Endodermal cell (in vitro differentiated cells): ENCODE measurements around the gene ARHGAP42. TPM values are rescaled to one million over a fixed set of nuclear protein-coding genes. Genes with fewer than 3 reads are reported as not detected.

ENCODE experiments used
- DNase-seq: peaks from one replicate; pipeline ENCODE4 v3.0.0-alpha.2; 2017
- H3K27ac ChIP-seq: 2 replicates; pipeline ENCODE4 v1.5.1; 2013; ENCODE audit warnings: mild to moderate bottlenecking, low read depth, low read length, moderate library complexity
- H3K27me3 ChIP-seq: 2 replicates; pipeline ENCODE4 v1.6.1; 2013; ENCODE audit warnings: mild to moderate bottlenecking, low read length, moderate library complexity; ENCODE audit not compliant: insufficient read depth, control insufficient read depth, poor library complexity, severe bottlenecking
- H3K36me3 ChIP-seq: 2 replicates; pipeline ENCODE4 v1.7.0; 2013; ENCODE audit warnings: mild to moderate bottlenecking, low read length, moderate library complexity; ENCODE audit not compliant: control insufficient read depth, insufficient read depth
- H3K4me1 ChIP-seq: one replicate; pipeline ENCODE4 v1.7.0; 2013; ENCODE audit warnings: low read length; ENCODE audit not compliant: control insufficient read depth, insufficient read depth
- H3K4me3 ChIP-seq: 2 replicates; pipeline ENCODE4 v1.5.1; 2013; ENCODE audit warnings: mild to moderate bottlenecking, low read length, moderate library complexity
- H3K9ac ChIP-seq: 2 replicates; pipeline ENCODE4 v1.6.1; 2013; ENCODE audit warnings: mild to moderate bottlenecking, low read length, moderate library complexity; ENCODE audit not compliant: poor library complexity, severe bottlenecking; ENCODE audit errors: extremely low read depth
- H3K9me3 ChIP-seq: 2 replicates; pipeline ENCODE4 v1.6.1; 2013; ENCODE audit warnings: mild to moderate bottlenecking, low read length, moderate library complexity; ENCODE audit not compliant: control insufficient read depth
- H3K27ac Mint-ChIP-seq: 2 replicates; pipeline ENCODE4 v1.8.0; 2020; ENCODE audit warnings: mixed read lengths
- H3K27me3 Mint-ChIP-seq: 2 replicates; pipeline ENCODE4 v1.8.0; 2021; ENCODE audit warnings: mild to moderate bottlenecking, mixed read lengths; ENCODE audit not compliant: insufficient read depth
- H3K36me3 Mint-ChIP-seq: 2 replicates; pipeline ENCODE4 v1.8.0; 2020; ENCODE audit warnings: low read depth, mixed read lengths
- H3K4me1 Mint-ChIP-seq: 2 replicates; pipeline ENCODE4 v1.8.0; 2020; ENCODE audit warnings: mixed read lengths
- H3K4me3 Mint-ChIP-seq: 2 replicates; pipeline ENCODE4 v1.8.0; 2020; ENCODE audit warnings: mild to moderate bottlenecking, moderate library complexity, mixed read lengths
- H3K9me3 Mint-ChIP-seq: 2 replicates; pipeline ENCODE4 v1.8.0; 2020; ENCODE audit warnings: mild to moderate bottlenecking, mixed read lengths
- WGBS, 2 experiments: methylation state at CpG; one replicate each; pipeline versions ENCODE4 v1.1.5 to v1.1.7; 2013; ENCODE audit warnings: missing lambda C conversion rate in 2 of 2, mixed read lengths in 1 of 2; ENCODE audit not compliant: insufficient coverage in 1 of 2, insufficient read length in 1 of 2; 5-methylcytosine and 5-hydroxymethylcytosine counted together
- total RNA-seq, 2 donors: library from RNA; stranded (reverse); fragmentation: NEBNext Ultra II Directional in 1 of 2; extraction: Animal tissue kit (Norgen Biotek cat#: 25700) in 1 of 2; gene quantifications; 2 replicates in 1 of 2; 3 replicates in 1 of 2; pipeline ENCODE4 v1.2.1, GENCODE V29; 2021
- TF ChIP-seq, protein P1 (sequence below): fragments of 200-600 bp; sonication (generic); conservative IDR thresholded peaks from 2 replicates; pipeline ENCODE4 v1.5.0; 2021; ENCODE audit warnings: antibody characterized with exemption, mild to moderate bottlenecking

Gene ARHGAP42
- total RNA-seq, 2 donors from 2014 or later, result 164 to 176 TPM

- no peak for DNase-seq
- H3K36me3 Mint-ChIP-seq, result peaks cover 80% of the 10 kb centered on the region
- no peak overlapping the region for H3K27ac Mint-ChIP-seq
- WGBS, 2 experiments, result 75 to 100% methylated on average over 1 of the region's 1 CpG
- H3K36me3 ChIP-seq, result peaks cover 89% of the 10 kb centered on the region
- no peaks in the 10 kb centered on the region for H3K4me1 Mint-ChIP-seq
- no peak overlapping the region for H3K27ac ChIP-seq
- no peak overlapping the region for H3K4me3 Mint-ChIP-seq
- peaks cover 10% of the 10 kb centered on the region for H3K9me3 ChIP-seq
- TF ChIP-seq, protein P1, sequence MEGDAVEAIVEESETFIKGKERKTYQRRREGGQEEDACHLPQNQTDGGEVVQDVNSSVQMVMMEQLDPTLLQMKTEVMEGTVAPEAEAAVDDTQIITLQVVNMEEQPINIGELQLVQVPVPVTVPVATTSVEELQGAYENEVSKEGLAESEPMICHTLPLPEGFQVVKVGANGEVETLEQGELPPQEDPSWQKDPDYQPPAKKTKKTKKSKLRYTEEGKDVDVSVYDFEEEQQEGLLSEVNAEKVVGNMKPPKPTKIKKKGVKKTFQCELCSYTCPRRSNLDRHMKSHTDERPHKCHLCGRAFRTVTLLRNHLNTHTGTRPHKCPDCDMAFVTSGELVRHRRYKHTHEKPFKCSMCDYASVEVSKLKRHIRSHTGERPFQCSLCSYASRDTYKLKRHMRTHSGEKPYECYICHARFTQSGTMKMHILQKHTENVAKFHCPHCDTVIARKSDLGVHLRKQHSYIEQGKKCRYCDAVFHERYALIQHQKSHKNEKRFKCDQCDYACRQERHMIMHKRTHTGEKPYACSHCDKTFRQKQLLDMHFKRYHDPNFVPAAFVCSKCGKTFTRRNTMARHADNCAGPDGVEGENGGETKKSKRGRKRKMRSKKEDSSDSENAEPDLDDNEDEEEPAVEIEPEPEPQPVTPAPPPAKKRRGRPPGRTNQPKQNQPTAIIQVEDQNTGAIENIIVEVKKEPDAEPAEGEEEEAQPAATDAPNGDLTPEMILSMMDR, result no peak
- H3K9me3 Mint-ChIP-seq, result no peaks in the 10 kb centered on the region
- H3K9ac ChIP-seq, result no peak overlapping the region
- H3K4me3 ChIP-seq, result no peak overlapping the region
- H3K27me3 ChIP-seq, result no peaks in the 10 kb centered on the region
- H3K27me3 Mint-ChIP-seq, result no peaks in the 10 kb centered on the region
- H3K4me1 ChIP-seq, result no peaks in the 10 kb centered on the region
These were observed 276.3 kb downstream of the ARHGAP42 start for GRCh38 chr11:100963375-100963774.

DNA sequence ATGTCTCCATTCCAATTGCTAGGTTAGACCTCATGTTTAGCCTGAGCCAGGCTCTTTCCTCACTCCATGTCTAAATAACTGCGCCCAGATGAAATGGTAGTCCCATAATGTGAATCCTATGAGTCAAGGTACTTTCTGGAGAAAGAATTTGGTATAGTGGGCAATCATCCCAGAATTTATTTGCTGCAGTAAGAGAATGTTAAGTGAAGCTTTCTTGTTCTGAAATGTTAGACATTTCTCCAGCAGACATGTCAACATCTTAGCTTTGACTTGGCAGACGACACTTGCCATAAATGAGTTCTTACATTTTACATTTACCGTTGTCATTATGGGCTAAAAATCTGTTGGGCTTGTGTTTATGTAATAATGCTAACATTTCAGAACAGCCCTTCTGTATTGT lies 277.3 kb downstream of the ARHGAP42 start:
- no peaks in the 10 kb centered on the region for H3K27me3 ChIP-seq
- no peak overlapping the region for H3K4me3 Mint-ChIP-seq
- no peak overlapping the region for H3K4me3 ChIP-seq
- peaks cover 3% of the 10 kb centered on the region for H3K9me3 Mint-ChIP-seq
- DNase-seq, result no peak
- H3K36me3 Mint-ChIP-seq, result peaks cover 86% of the 10 kb centered on the region
- peaks cover 17% of the 10 kb centered on the region for H3K9me3 ChIP-seq
- no peak overlapping the region for H3K27ac ChIP-seq
- 86 to 93% methylated on average over 1 to 3 of the region's 3 CpGs for WGBS, 2 experiments
- TF ChIP-seq, protein P1, result no peak
- no peak overlapping the region for H3K9ac ChIP-seq
- peaks cover 96% of the 10 kb centered on the region for H3K36me3 ChIP-seq
- H3K27ac Mint-ChIP-seq, result no peak overlapping the region
- H3K4me1 ChIP-seq, result no peaks in the 10 kb centered on the region
- no peaks in the 10 kb centered on the region for H3K27me3 Mint-ChIP-seq
- no peaks in the 10 kb centered on the region for H3K4me1 Mint-ChIP-seq

DNA sequence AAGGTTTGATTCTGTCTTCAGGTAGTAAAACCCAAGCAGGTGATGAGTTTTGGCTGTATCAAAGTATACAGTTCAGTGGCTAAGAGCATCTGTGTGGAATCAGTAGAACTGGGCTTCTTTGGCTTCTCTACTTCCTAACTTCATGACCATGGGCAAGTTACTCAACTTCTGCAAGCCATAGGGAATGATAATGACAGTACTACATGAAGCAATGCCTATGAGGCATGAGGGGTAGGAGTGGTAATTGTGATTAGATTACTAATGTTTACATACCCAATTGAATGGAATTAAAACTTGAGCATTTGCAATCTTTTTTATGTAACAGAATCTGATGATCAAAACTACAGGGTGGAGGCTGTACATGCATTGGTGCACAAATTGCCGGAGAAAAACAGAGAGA lies 278.3 kb downstream of the ARHGAP42 start:
- H3K27me3 Mint-ChIP-seq, result no peaks in the 10 kb centered on the region
- H3K36me3 ChIP-seq, result peaks cover 96% of the 10 kb centered on the region
- H3K4me1 ChIP-seq, result no peaks in the 10 kb centered on the region
- no peaks in the 10 kb centered on the region for H3K27me3 ChIP-seq
- peaks cover 20% of the 10 kb centered on the region for H3K9me3 ChIP-seq
- no peak overlapping the region for H3K27ac ChIP-seq
- TF ChIP-seq, protein P1, result no peak
- H3K27ac Mint-ChIP-seq, result no peak overlapping the region
- peaks cover 88% of the 10 kb centered on the region for H3K36me3 Mint-ChIP-seq
- peaks cover 3% of the 10 kb centered on the region for H3K9me3 Mint-ChIP-seq
- peaks cover 2% of the 10 kb centered on the region for H3K4me1 Mint-ChIP-seq
- H3K4me3 Mint-ChIP-seq, result no peak overlapping the region
- H3K9ac ChIP-seq, result no peak overlapping the region
- no peak for DNase-seq
- 100% methylated on average over 1 of the region's 1 CpG; no CpG with 5 or more reads in 1 of the 2 experiments for WGBS, 2 experiments
- H3K4me3 ChIP-seq, result no peak overlapping the region
